HepG2 (cell line): ENCODE results near the gene CYBB.
"Not testable (repeated sequence)": the region's sequence is repeated elsewhere in the genome, so short reads cannot be mapped to it uniquely, and the experiment has no call there.

Experiments
- EP300 ChIP-seq, 3 experiments: sonication (generic) in 1 of 3; formaldehyde crosslinking in 1 of 3; IDR thresholded peaks; 2 replicates each; pipeline versions ENCODE4 v1.5.1 to v1.6.1; 2011 to 2020; ENCODE audit warnings: low read depth in 2 of 3, low read length in 2 of 3, borderline replicate concordance in 1 of 3, improper control_type of control experiment in 1 of 3, mild to moderate bottlenecking in 1 of 3, missing genetic modification reagents in 1 of 3, moderate library complexity in 1 of 3
- GABPA ChIP-seq, 2 experiments: IDR thresholded peaks; 2 replicates each; pipeline ENCODE4 v1.6.1; 2011 to 2016; ENCODE audit warnings: low read depth in 2 of 2, low read length in 1 of 2, missing biosample characterization in 1 of 2, missing genetic modification characterization in 1 of 2
- POLR2A ChIP-seq, 2 experiments: IDR thresholded peaks; 2 replicates each; pipeline ENCODE4 v1.6.1; 2011; ENCODE audit warnings: low read depth in 2 of 2, low read length in 2 of 2, mild to moderate bottlenecking in 1 of 2, moderate library complexity in 1 of 2; ENCODE audit not compliant: insufficient read depth in 1 of 2
- ZFP90 ChIP-seq: sonication (generic); formaldehyde crosslinking; IDR thresholded peaks from 2 replicates; pipeline ENCODE4 v1.8.0; 2022; ENCODE audit warnings: missing genetic modification reagents, mild to moderate bottlenecking, inconsistent platforms, borderline replicate concordance
- ZNF7 ChIP-seq: IDR thresholded peaks from 2 replicates; pipeline ENCODE4 v1.6.1; 2016; ENCODE audit warnings: missing biosample characterization, missing genetic modification reagents
- TF ChIP-seq, protein P1 (sequence below): sonication (generic); formaldehyde crosslinking; IDR thresholded peaks from 2 replicates; pipeline ENCODE4 v1.5.0; 2020; ENCODE audit warnings: mild to moderate bottlenecking, missing genetic modification reagents, moderate library complexity

GRCh38 chrX:37768866-37769265 is 11.0 kb upstream of the CYBB start:
- TF ChIP-seq POLR2A (IDR thresholded peaks at IDR 0.05; ENCODE audit: insufficient read depth in 1 of 2, low read depth in 2 of 2, low read length in 2 of 2); ZNF7; ZFP90 (CRISPR knock-in tag); GABPA (IDR thresholded peaks at IDR 0.05; ENCODE audit: low read depth, low read length); GABPA (CRISPR knock-in tag; IDR thresholded peaks at IDR 0.05; ENCODE audit: low read depth); EP300 (IDR thresholded peaks at IDR 0.05; ENCODE audit: low read depth in 2 of 2, low read length in 2 of 2); EP300 (CRISPR knock-in tag; IDR thresholded peaks at IDR 0.05; ENCODE audit: borderline replicate concordance): not testable (repeated sequence)
- TF ChIP-seq, protein P1, sequence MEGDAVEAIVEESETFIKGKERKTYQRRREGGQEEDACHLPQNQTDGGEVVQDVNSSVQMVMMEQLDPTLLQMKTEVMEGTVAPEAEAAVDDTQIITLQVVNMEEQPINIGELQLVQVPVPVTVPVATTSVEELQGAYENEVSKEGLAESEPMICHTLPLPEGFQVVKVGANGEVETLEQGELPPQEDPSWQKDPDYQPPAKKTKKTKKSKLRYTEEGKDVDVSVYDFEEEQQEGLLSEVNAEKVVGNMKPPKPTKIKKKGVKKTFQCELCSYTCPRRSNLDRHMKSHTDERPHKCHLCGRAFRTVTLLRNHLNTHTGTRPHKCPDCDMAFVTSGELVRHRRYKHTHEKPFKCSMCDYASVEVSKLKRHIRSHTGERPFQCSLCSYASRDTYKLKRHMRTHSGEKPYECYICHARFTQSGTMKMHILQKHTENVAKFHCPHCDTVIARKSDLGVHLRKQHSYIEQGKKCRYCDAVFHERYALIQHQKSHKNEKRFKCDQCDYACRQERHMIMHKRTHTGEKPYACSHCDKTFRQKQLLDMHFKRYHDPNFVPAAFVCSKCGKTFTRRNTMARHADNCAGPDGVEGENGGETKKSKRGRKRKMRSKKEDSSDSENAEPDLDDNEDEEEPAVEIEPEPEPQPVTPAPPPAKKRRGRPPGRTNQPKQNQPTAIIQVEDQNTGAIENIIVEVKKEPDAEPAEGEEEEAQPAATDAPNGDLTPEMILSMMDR (CRISPR knock-in tag), result not testable (repeated sequence)
